HEK293 (cell line): ENCODE measurements around the gene CDR2L.

Experiments used
- CTCF ChIP-seq: fragments of 450-650 bp; formaldehyde crosslinking; IDR thresholded peaks from 2 replicates; pipeline ENCODE4 v1.5.1; 2016; ENCODE audit warnings: missing biosample characterization, missing genetic modification characterization
- ELK4 ChIP-seq: IDR thresholded peaks from 2 replicates; pipeline ENCODE4 v1.6.1; 2011; ENCODE audit warnings: mild to moderate bottlenecking, low read depth, low read length, borderline replicate concordance
- KLF7 ChIP-seq: fragments of 450-650 bp; formaldehyde crosslinking; IDR thresholded peaks from 2 replicates; pipeline ENCODE4 v1.5.1; 2016; ENCODE audit warnings: missing biosample characterization, missing genetic modification characterization, borderline replicate concordance
- KLF9 ChIP-seq: fragments of 450-650 bp; formaldehyde crosslinking; IDR thresholded peaks from 2 replicates; pipeline ENCODE4 v1.5.1; 2016; ENCODE audit warnings: missing biosample characterization, missing genetic modification characterization, low read depth
- PATZ1 ChIP-seq: fragments of 450-650 bp; formaldehyde crosslinking; IDR thresholded peaks from 2 replicates; pipeline ENCODE4 v1.5.1; 2016; ENCODE audit warnings: missing biosample characterization, missing genetic modification characterization
- PBX3 ChIP-seq: sonication (generic); formaldehyde crosslinking; IDR thresholded peaks from 2 replicates; pipeline ENCODE4 v1.8.1; 2022; ENCODE audit warnings: mild to moderate bottlenecking, moderate library complexity, missing genetic modification reagents
- REST ChIP-seq: fragments of 450-650 bp; formaldehyde crosslinking; IDR thresholded peaks from 2 replicates; pipeline ENCODE4 v1.5.1; 2016; ENCODE audit warnings: missing biosample characterization, missing genetic modification characterization
- SP7 ChIP-seq: fragments of 450-650 bp; formaldehyde crosslinking; IDR thresholded peaks from 2 replicates; pipeline ENCODE4 v1.5.1; 2016; ENCODE audit warnings: missing biosample characterization, missing genetic modification characterization
- TCF7L2 ChIP-seq: IDR thresholded peaks from 2 replicates; pipeline ENCODE4 v1.6.1; 2011; ENCODE audit warnings: low read depth, mild to moderate bottlenecking, inconsistent platforms, low read length, moderate library complexity, borderline replicate concordance
- ZBTB17 ChIP-seq: fragments of 450-650 bp; formaldehyde crosslinking; IDR thresholded peaks from 2 replicates; pipeline ENCODE4 v1.5.1; 2016; ENCODE audit warnings: missing biosample characterization, missing genetic modification characterization
- ZNF112 ChIP-seq: fragments of 450-650 bp; formaldehyde crosslinking; IDR thresholded peaks from 2 replicates; pipeline ENCODE4 v1.5.0; 2017; ENCODE audit warnings: missing biosample characterization, missing genetic modification characterization
- ZNF24 ChIP-seq: fragments of 450-650 bp; formaldehyde crosslinking; IDR thresholded peaks from 2 replicates; pipeline ENCODE4 v1.5.1; 2016; ENCODE audit warnings: missing biosample characterization, missing genetic modification characterization
- ZNF266 ChIP-seq: fragments of 450-650 bp; formaldehyde crosslinking; IDR thresholded peaks from 2 replicates; pipeline ENCODE4 v1.5.1; 2016; ENCODE audit warnings: missing biosample characterization, missing genetic modification characterization, low read depth
- ZNF280D ChIP-seq: fragments of 450-650 bp; formaldehyde crosslinking; IDR thresholded peaks from 2 replicates; pipeline ENCODE4 v1.5.1; 2016; ENCODE audit warnings: missing biosample characterization, missing genetic modification characterization
- ZNF394 ChIP-seq: fragments of 450-650 bp; formaldehyde crosslinking; IDR thresholded peaks from 2 replicates; pipeline ENCODE4 v1.5.1; 2016; ENCODE audit warnings: missing biosample characterization, missing genetic modification characterization, mild to moderate bottlenecking, moderate library complexity, borderline replicate concordance
- ZNF501 ChIP-seq: fragments of 450-650 bp; formaldehyde crosslinking; IDR thresholded peaks from 2 replicates; pipeline ENCODE4 v1.5.1; 2016; ENCODE audit warnings: missing biosample characterization, missing genetic modification characterization
- ZNF521 ChIP-seq: fragments of 450-650 bp; formaldehyde crosslinking; IDR thresholded peaks from 2 replicates; pipeline ENCODE4 v1.5.1; 2017; ENCODE audit warnings: missing biosample characterization, mild to moderate bottlenecking, missing genetic modification characterization
- ZNF529 ChIP-seq: fragments of 450-650 bp; formaldehyde crosslinking; IDR thresholded peaks from 2 replicates; pipeline ENCODE4 v1.5.1; 2017; ENCODE audit warnings: missing genetic modification characterization, missing biosample characterization; ENCODE audit not compliant: insufficient replicate concordance
- ZNF585B ChIP-seq: fragments of 450-650 bp; formaldehyde crosslinking; IDR thresholded peaks from 2 replicates; pipeline ENCODE4 v1.5.1; 2016; ENCODE audit warnings: missing biosample characterization, missing genetic modification characterization
- ZNF596 ChIP-seq: fragments of 450-650 bp; IDR thresholded peaks from 2 replicates; pipeline ENCODE4 v1.5.0; 2018; ENCODE audit warnings: missing biosample characterization, mild to moderate bottlenecking, missing genetic modification characterization, moderate library complexity
- ZNF626 ChIP-seq: fragments of 450-650 bp; sonication (Bioruptor Pico); formaldehyde crosslinking; IDR thresholded peaks from 2 replicates; pipeline ENCODE4 v1.5.1; 2018; ENCODE audit warnings: missing biosample characterization, missing genetic modification characterization, inconsistent platforms
- ZNF670 ChIP-seq: fragments of 450-650 bp; formaldehyde crosslinking; IDR thresholded peaks from 2 replicates; pipeline ENCODE4 v1.5.1; 2016; ENCODE audit warnings: missing biosample characterization, missing genetic modification characterization, low read depth
- ZNF76 ChIP-seq: fragments of 450-650 bp; formaldehyde crosslinking; IDR thresholded peaks from 2 replicates; pipeline ENCODE4; 2016; ENCODE audit warnings: low read depth, missing biosample characterization, missing genetic modification characterization, borderline replicate concordance
- ZNF777 ChIP-seq: fragments of 450-650 bp; formaldehyde crosslinking; IDR thresholded peaks from 2 replicates; pipeline ENCODE4 v1.5.1; 2017; ENCODE audit warnings: missing biosample characterization, missing genetic modification characterization, borderline replicate concordance
- ZNF785 ChIP-seq: fragments of 450-650 bp; formaldehyde crosslinking; IDR thresholded peaks from 2 replicates; pipeline ENCODE4 v1.5.1; 2016; ENCODE audit warnings: missing biosample characterization, missing genetic modification characterization

The CDR2L gene

GRCh38 chr17:75033346-75034235 is 46.2 kb downstream of the CDR2L start (continued):
- no peak for TF ChIP-seq ELK4
- TF ChIP-seq ZNF24 (tag by site-specific recombination) = peak; percentile 66; the same call in 1 of the 2 replicates
- TF ChIP-seq KLF7 = no peak; the same call in 1 of the 2 replicates
- peak; percentile 30; the same call in 1 of the 2 replicates for TF ChIP-seq ZNF501 (tag by site-specific recombination)
- TF ChIP-seq ZNF670 (tag by site-specific recombination) = no peak
- peak; percentile 64; the same call in 1 of the 2 replicates for TF ChIP-seq ZNF76
- TF ChIP-seq ZNF585B = no peak
- peak; percentile 77; the same call in 1 of the 2 replicates for TF ChIP-seq ZBTB17 (tag by site-specific recombination)
- peak; percentile 34; the same call in 1 of the 2 replicates for TF ChIP-seq REST (tag by site-specific recombination)
- TF ChIP-seq PBX3 (CRISPR knock-in tag) = no peak
- TF ChIP-seq ZNF521 (tag by site-specific recombination) = no peak
- no peak for TF ChIP-seq ZNF266
- TF ChIP-seq ZNF626 (tag by site-specific recombination) = no peak
- TF ChIP-seq KLF9 (tag by site-specific recombination) = peak; percentile 14; the same call in 1 of the 2 replicates
- TF ChIP-seq ZNF596 (tag by site-specific recombination) = 0 out of 2 replicates have a peak, but pooled peaks have one; percentile 41
- no peak for TF ChIP-seq ZNF785
- no peak; the same call in 1 of the 2 replicates for TF ChIP-seq ZNF777 (tag by site-specific recombination)
- TF ChIP-seq SP7 (tag by site-specific recombination) = peak; percentile 72
- TF ChIP-seq PATZ1 = peak; percentile 71
- no peak for TF ChIP-seq CTCF (tag by site-specific recombination)
- peak; percentile 47; the same call in 1 of the 2 replicates for TF ChIP-seq ZNF394 (tag by site-specific recombination)
- TF ChIP-seq ZNF280D (tag by site-specific recombination) = 0 out of 2 replicates have a peak, but pooled peaks have one; percentile 7
- no peak for TF ChIP-seq ZNF529 (tag by site-specific recombination)
- TF ChIP-seq ZNF112 (tag by site-specific recombination) = no peak
- TF ChIP-seq TCF7L2 = no peak
